A549 (cell line): ENCODE data around the gene KSR2. TPM values are rescaled to one million over a fixed set of nuclear protein-coding genes. Genes with fewer than 3 reads are reported as not detected.

Source experiments
- ATAC-seq, 2 experiments: fragments of 200-7000 bp in 1 of 2; fragments of >200 bp in 1 of 2; cut with Nextera tagmentation in 1 of 2; cut with Tn5 transposase in 1 of 2; 3 replicates each; pipeline versions ENCODE4 v1.8.0 to v1.9.1; 2018 to 2020; ENCODE audit warnings: mild to moderate bottlenecking in 1 of 2, moderate library complexity in 1 of 2
- CTCF ChIA-PET: fragments of 300-600 bp; sonication (Branson Sonifier 250); formaldehyde crosslinking; extraction: SDS; loops from one replicate; lab custom pipeline; 2021; ENCODE audit warnings: antibody characterized with exemption, inconsistent platforms; lab: Yijun Ruan, JAX
- POLR2A ChIA-PET: fragments of 350-600 bp; formaldehyde crosslinking; extraction: SDS; loops from one replicate; lab custom pipeline; 2021; ENCODE audit warnings: antibody characterized with exemption, inconsistent platforms; lab: Yijun Ruan, JAX
- DNase-seq, 2 experiments: peaks; one replicate each; pipeline versions ENCODE4 v3.0.0 to v3.0.0-alpha.2; 2011 to 2016; ENCODE audit warnings: low read depth in 1 of 2, low spot score in 1 of 2
- FAIRE-seq: peaks from 2 replicates; lab custom pipeline; 2011; peaks lifted over from hg19 to GRCh38; lab: Jason Lieb, UNC
- H3K27ac ChIP-seq, 2 experiments: fragments of >200 bp; sonication (Bioruptor Twin); formaldehyde crosslinking; 3 replicates each; pipeline ENCODE4 v1.5.1; 2016 to 2017
- H3K4me1 ChIP-seq: fragments of >200 bp; sonication (Bioruptor Twin); formaldehyde crosslinking; 3 replicates; pipeline ENCODE4 v1.6.1; 2016
- H3K4me2 ChIP-seq: fragments of >200 bp; sonication (Bioruptor Twin); formaldehyde crosslinking; 3 replicates; pipeline ENCODE4 v1.6.1; 2016
- H3K4me3 ChIP-seq: fragments of >200 bp; sonication (Bioruptor Twin); formaldehyde crosslinking; 3 replicates; pipeline ENCODE4 v1.5.1; 2016
- H3K9me3 ChIP-seq: fragments of >200 bp; sonication (Bioruptor Twin); formaldehyde crosslinking; 3 replicates; pipeline ENCODE4 v1.6.1; 2016
- ATOH8 ChIP-seq: fragments of 250-450 bp; sonication (Bioruptor Pico); IDR thresholded peaks from 2 replicates; pipeline ENCODE4 v1.5.0; 2020; ENCODE audit warnings: low read depth, mild to moderate bottlenecking, moderate library complexity
- BHLHE40 ChIP-seq: IDR thresholded peaks from 2 replicates; pipeline ENCODE4 v1.6.1; 2012; ENCODE audit warnings: low read depth, low read length, inconsistent platforms
- CBX2 ChIP-seq: fragments of 200-600 bp; sonication (generic); IDR thresholded peaks from 2 replicates; pipeline ENCODE4 v1.6.1; 2016; ENCODE audit warnings: low read depth, mild to moderate bottlenecking, borderline replicate concordance
- CBX8 ChIP-seq: fragments of 200-600 bp; sonication (generic); IDR thresholded peaks from 2 replicates; pipeline ENCODE4 v1.6.1; 2016
- CHD4 ChIP-seq: fragments of 200-600 bp; sonication (generic); IDR thresholded peaks from 2 replicates; pipeline ENCODE4 v1.6.1; 2016; ENCODE audit warnings: antibody characterized with exemption, mild to moderate bottlenecking, borderline replicate concordance
- E2F6 ChIP-seq: IDR thresholded peaks from 2 replicates; pipeline ENCODE4 v1.6.1; 2012; ENCODE audit warnings: low read depth, borderline replicate concordance
- EP300 ChIP-seq, 2 experiments: fragments of >200 bp; sonication (Bioruptor Twin); formaldehyde crosslinking; IDR thresholded peaks; 2 replicates in 1 of 2; 3 replicates in 1 of 2; pipeline ENCODE4 v1.6.1; 2016 to 2017
- ESRRA ChIP-seq: fragments of 150-350 bp; IDR thresholded peaks from 2 replicates; pipeline ENCODE4 v1.6.1; 2014; ENCODE audit warnings: mild to moderate bottlenecking, low read length, borderline replicate concordance
- FOSB ChIP-seq: fragments of 250-450 bp; sonication (Bioruptor Pico); IDR thresholded peaks from 2 replicates; pipeline ENCODE4 v1.5.0; 2020; ENCODE audit warnings: mild to moderate bottlenecking, moderate library complexity
- FOSL2 ChIP-seq, 2 experiments: fragments of 450-650 bp in 1 of 2; fragments of >200 bp in 1 of 2; sonication (Bioruptor Twin) in 1 of 2; formaldehyde crosslinking; IDR thresholded peaks; 2 replicates each; pipeline versions ENCODE4 v1.5.0 to v1.6.1; 2016 to 2020; ENCODE audit warnings: mild to moderate bottlenecking in 1 of 2, moderate library complexity in 1 of 2
- HEYL ChIP-seq: fragments of 250-450 bp; sonication (Bioruptor Pico); IDR thresholded peaks from 2 replicates; pipeline ENCODE4 v1.8.0; 2021; ENCODE audit warnings: mild to moderate bottlenecking, moderate library complexity
- KDM1A ChIP-seq: fragments of 200-600 bp; sonication (generic); IDR thresholded peaks from 2 replicates; pipeline ENCODE4 v1.6.1; 2016; ENCODE audit warnings: low read depth, mild to moderate bottlenecking
- MAFK ChIP-seq: fragments of 450-650 bp; IDR thresholded peaks from 2 replicates; pipeline ENCODE4 v1.6.1; 2014; ENCODE audit not compliant: partially characterized antibody
- MAX ChIP-seq: IDR thresholded peaks from 2 replicates; pipeline ENCODE4 v1.6.1; 2012
- NFE2L2 ChIP-seq: fragments of 150-350 bp; conservative IDR thresholded peaks from 2 replicates; pipeline ENCODE4 v1.6.1; 2014; ENCODE audit warnings: low read length
- NPAS2 ChIP-seq: fragments of 250-450 bp; sonication (Bioruptor Pico); IDR thresholded peaks from 2 replicates; pipeline ENCODE4 v1.8.0; 2022; ENCODE audit warnings: mild to moderate bottlenecking, moderate library complexity, borderline replicate concordance
- PHF8 ChIP-seq: fragments of 200-600 bp; sonication (generic); IDR thresholded peaks from 2 replicates; pipeline ENCODE4 v1.6.1; 2016; ENCODE audit warnings: low read depth, mild to moderate bottlenecking, antibody characterized with exemption, moderate library complexity, borderline replicate concordance
- POLR2AphosphoS2 ChIP-seq: conservative IDR thresholded peaks from 2 replicates; pipeline ENCODE4 v1.6.1; 2012; ENCODE audit warnings: low read length, improper control_type of control experiment, inconsistent platforms
- SREBF2 ChIP-seq: fragments of 450-650 bp; IDR thresholded peaks from 2 replicates; pipeline ENCODE4 v1.6.1; 2014; ENCODE audit warnings: mild to moderate bottlenecking, moderate library complexity
- TFCP2L1 ChIP-seq: fragments of 250-450 bp; sonication (Bioruptor Pico); IDR thresholded peaks from 2 replicates; pipeline ENCODE4 v1.5.0; 2021; ENCODE audit warnings: mild to moderate bottlenecking
- USF2 ChIP-seq: fragments of 450-650 bp; IDR thresholded peaks from 2 replicates; pipeline ENCODE4 v1.6.1; 2014; ENCODE audit warnings: antibody characterized with exemption
- ZC3H11A ChIP-seq: fragments of 450-650 bp; IDR thresholded peaks from 2 replicates; pipeline ENCODE4 v1.6.1; 2014; ENCODE audit warnings: antibody characterized with exemption, mild to moderate bottlenecking
- ZFP36 ChIP-seq: fragments of 450-650 bp; IDR thresholded peaks from 2 replicates; pipeline ENCODE4 v1.6.1; 2014; ENCODE audit warnings: borderline replicate concordance; ENCODE audit not compliant: partially characterized antibody
- WGBS: methylation state at CpG from one replicate; pipeline ENCODE4 v1.1.6; 2017; ENCODE audit errors: missing lambda C conversion rate; 5-methylcytosine and 5-hydroxymethylcytosine counted together
- polyA plus RNA-seq, 4 experiments: library from polyadenylated mRNA; depleted of rRNA in 3 of 4; stranded (reverse); fragments of >200 nt; fragmentation: RNase III in 1 of 4; extraction: RNeasy Plus Mini Kit Qiagen cat#74134 plus additional on column Dnase treatment in 1 of 4; gene quantifications; 2 replicates in 3 of 4; 3 replicates in 1 of 4; pipeline ENCODE4 v1.2.3, GENCODE V29; 2011 to 2017

Gene KSR2
- polyA plus RNA-seq, 2 of the 4 experiments (the other 2 are of a cell fraction): 0.37 to 1.2 TPM

- no peak for ATAC-seq
- 75% methylated on average over 4 of the region's 4 CpGs for WGBS
- Histone ChIP-seq H3K9me3 (no peaks in the 10 kb centered on the region), H3K4me3 (no peak overlapping the region), H3K4me1 (no peaks in the 10 kb centered on the region), H3K27ac (no peak overlapping the region), H3K4me2 (no peak overlapping the region)
- no peak for TF ChIP-seq NPAS2 (CRISPR knock-in tag)
- no peak for TF ChIP-seq SREBF2
- no peak for TF ChIP-seq BHLHE40
- no peak for TF ChIP-seq POLR2AphosphoS2
- no peak for TF ChIP-seq CHD4
- no peak for TF ChIP-seq NFE2L2
- no peak for TF ChIP-seq E2F6
- no peak for TF ChIP-seq CBX2
- TF ChIP-seq ZFP36: no peak
- TF ChIP-seq ZC3H11A: no peak
- CTCF ChIA-PET: interaction anchor here (0.9 to 2.1 kb wide), 5 partner anchors 13 to 336 kb away, joined by 3 to 7 read pairs (median 4); no protein-coding TSS in a partner anchor
- POLR2A ChIA-PET: no interaction called here
- no peak for FAIRE-seq
- no peak for DNase-seq
These were observed 396.0 kb downstream of the KSR2 start for GRCh38 chr12:117572755-117573154.

- H3K4me3 ChIP-seq: no peak overlapping the region
- no peak for DNase-seq
- no peak for FAIRE-seq
- ChIA-PET POLR2A (no interaction called here), CTCF (interaction anchor here (1.7 kb wide), 2 partner anchors 203 to 205 kb away, joined by 3 to 6 read pairs; no protein-coding TSS in a partner anchor)
- no peaks in the 10 kb centered on the region for H3K9me3 ChIP-seq
- H3K4me1 ChIP-seq: no peaks in the 10 kb centered on the region
- no peak overlapping the region for H3K27ac ChIP-seq
- WGBS: 87% methylated on average over 3 of the region's 3 CpGs
- TF ChIP-seq ESRRA (no peak), MAFK (no peak), PHF8 (no peak), HEYL (CRISPR knock-in tag) (no peak)
- ATAC-seq: no peak
- H3K4me2 ChIP-seq: no peak overlapping the region
These were observed 397.5 kb downstream of the KSR2 start for GRCh38 chr12:117571321-117571720.

GRCh38 chr12:117570608-117571007 is 398.2 kb downstream of the KSR2 start:
- no peak overlapping the region for H3K27ac ChIP-seq
- ATAC-seq: no peak
- no peak for DNase-seq
- ChIA-PET POLR2A (no interaction called here), CTCF (interaction anchor here (1.7 kb wide), 1 partner anchor 202 kb away, joined by 3 read pairs; no protein-coding TSS in a partner anchor)
- H3K4me2 ChIP-seq: no peak overlapping the region
- no peak for FAIRE-seq
- 68% methylated on average over 6 of the region's 6 CpGs for WGBS
- H3K4me3 ChIP-seq: no peak overlapping the region
- no peaks in the 10 kb centered on the region for H3K9me3 ChIP-seq
- TF ChIP-seq CBX8 (no peak), MAX (no peak), ATOH8 (CRISPR knock-in tag) (no peak), USF2 (no peak), CHD4 (no peak), PHF8 (no peak), FOSL2 (IDR thresholded peaks at IDR 0.05) (no peak), FOSL2 (CRISPR knock-in tag; IDR thresholded peaks at IDR 0.05) (no peak), EP300 (IDR thresholded peaks at IDR 0.05) (no peak), ESRRA (no peak), KDM1A (no peak), ZFP36 (no peak), FOSB (CRISPR knock-in tag) (no peak), TFCP2L1 (CRISPR knock-in tag) (no peak)
- H3K4me1 ChIP-seq: no peaks in the 10 kb centered on the region
